HG03060 (cell line): ENCODE data around the gene PLAU.
A peak's percentile ranks its signal among the peaks of the same experiment; 100 is the strongest.
"Not testable (repeated sequence)": the region's sequence is repeated elsewhere in the genome, so short reads cannot be mapped to it uniquely, and the experiment has no call there.

Experiments used
- ATAC-seq: cut with Tn5 transposase; IDR thresholded peaks from one replicate; pipeline ENCODE4 v1.9.1; 2021; ENCODE audit warnings: low read depth, moderate number of reproducible peaks; ENCODE audit not compliant: unreplicated experiment

PLAU gene

GRCh38 chr10:73894245-73894971 lies 16.5 kb upstream of the PLAU start:
- no peak for ATAC-seq

- not testable (repeated sequence) for ATAC-seq
Measured at GRCh38 chr10:73895381-73895780, 15.6 kb upstream of the PLAU start.

- no peak for ATAC-seq
Measured at GRCh38 chr10:73897693-73898092, 13.2 kb upstream of the PLAU start.

- no peak for ATAC-seq
Measured at GRCh38 chr10:73898730-73899410, 12.1 kb upstream of the PLAU start.

- no peak for ATAC-seq
Measured at GRCh38 chr10:73899423-73899822, 11.5 kb upstream of the PLAU start.

- ATAC-seq: no peak
Measured at GRCh38 chr10:73900064-73900463, 10.9 kb upstream of the PLAU start.

- no peak for ATAC-seq
Measured at GRCh38 chr10:73901261-73901660, 9.7 kb upstream of the PLAU start.

GRCh38 chr10:73902351-73902750 lies 8.6 kb upstream of the PLAU start:
- no peak for ATAC-seq

- no peak for ATAC-seq
Measured at GRCh38 chr10:73905256-73906020, 5.5 kb upstream of the PLAU start.

GRCh38 chr10:73906524-73907447 lies 4.1 kb upstream of the PLAU start:
- no peak for ATAC-seq

- no peak for ATAC-seq
Measured at GRCh38 chr10:73907841-73908517, 3.0 kb upstream of the PLAU start.

- peak; percentile 46 for ATAC-seq
Measured at GRCh38 chr10:73908853-73909539, 1.9 kb upstream of the PLAU start.

- ATAC-seq: no peak
Measured at GRCh38 chr10:73909540-73910115, 1.3 kb upstream of the PLAU start.

GRCh38 chr10:73910401-73910763 lies 550 bp upstream of the PLAU start:
- ATAC-seq: no peak

- no peak for ATAC-seq
Measured at GRCh38 chr10:73911553-73912004, 647 bp downstream of the PLAU start.

- ATAC-seq: no peak
Measured at GRCh38 chr10:73914036-73914435, 3.1 kb downstream of the PLAU start.

- ATAC-seq: no peak
Measured at GRCh38 chr10:73915206-73915851, 4.4 kb downstream of the PLAU start.

GRCh38 chr10:73916761-73917470 lies 6.0 kb downstream of the PLAU start:
- no peak for ATAC-seq
